Smooth muscle cell (in vitro differentiated cells): ENCODE results near the gene RNF44. TPM values are rescaled to one million over a fixed set of nuclear protein-coding genes. Genes with fewer than 3 reads are reported as not detected.

Experiments
- DNase-seq: peaks from one replicate; lab custom pipeline; 2025; ENCODE audit not compliant: unreplicated experiment; lab: John Stamatoyannopoulos, UW
- H2AFZ ChIP-seq: fragments of 200-600 bp; sonication (generic); 2 replicates; pipeline ENCODE4 v1.6.0; 2016; ENCODE audit warnings: antibody characterized with exemption, low read depth, mild to moderate bottlenecking
- H3F3A ChIP-seq: fragments of 200-600 bp; sonication (generic); 2 replicates; pipeline ENCODE4 v1.6.0; 2017; ENCODE audit warnings: antibody characterized with exemption, low read depth
- H3K27ac ChIP-seq: fragments of 200-600 bp; sonication (generic); 2 replicates; pipeline ENCODE4 v1.5.1; 2016; ENCODE audit warnings: low read depth, mild to moderate bottlenecking
- H3K27me3 ChIP-seq: fragments of 200-600 bp; sonication (generic); 2 replicates; pipeline ENCODE4 v1.6.1; 2016; ENCODE audit warnings: low read depth, mild to moderate bottlenecking
- H3K36me3 ChIP-seq: fragments of 200-600 bp; sonication (generic); 2 replicates; pipeline ENCODE4 v1.5.1; 2016; ENCODE audit warnings: low read depth
- H3K4me1 ChIP-seq: fragments of 200-600 bp; sonication (generic); 2 replicates; pipeline ENCODE4 v1.5.1; 2016; ENCODE audit warnings: low read depth
- H3K4me2 ChIP-seq: fragments of 200-600 bp; sonication (generic); 2 replicates; pipeline ENCODE4 v1.6.0; 2016; ENCODE audit warnings: mild to moderate bottlenecking
- H3K4me3 ChIP-seq: fragments of 200-600 bp; sonication (generic); 2 replicates; pipeline ENCODE4 v1.5.1; 2016; ENCODE audit warnings: mild to moderate bottlenecking
- H3K79me2 ChIP-seq: fragments of 200-600 bp; sonication (generic); 2 replicates; pipeline ENCODE4 v1.6.0; 2016; ENCODE audit warnings: low read depth, mild to moderate bottlenecking
- H3K9ac ChIP-seq: fragments of 200-600 bp; sonication (generic); 2 replicates; pipeline ENCODE4 v1.6.0; 2016; ENCODE audit warnings: low read depth
- H3K9me3 ChIP-seq: fragments of 200-600 bp; sonication (generic); replicated peaks from 2 replicates; pipeline ENCODE4 v1.5.1; 2016; ENCODE audit warnings: low read depth
- H4K20me1 ChIP-seq: fragments of 200-600 bp; sonication (generic); 2 replicates; pipeline ENCODE4 v1.6.0; 2016; ENCODE audit warnings: low read depth
- CTCF ChIP-seq: fragments of 200-600 bp; sonication (generic); IDR thresholded peaks from 2 replicates; pipeline ENCODE4 v1.5.1; 2017; ENCODE audit warnings: borderline replicate concordance, mild to moderate bottlenecking, antibody characterized with exemption; ENCODE audit not compliant: insufficient read depth, poor library complexity, severe bottlenecking
- WGBS: methylation state at CpG from one replicate; pipeline ENCODE4 v1.1.7; 2016; ENCODE audit warnings: low lambda C conversion rate; 5-methylcytosine and 5-hydroxymethylcytosine counted together
- polyA plus RNA-seq: library from polyadenylated mRNA; unstranded; fragments of >200 nt; fragmentation: Nextera tagmentation; extraction: Ambion mirVana; gene quantifications from 2 replicates; pipeline ENCODE4 v1.2.1, GENCODE V29; 2016
- total RNA-seq: library from RNA; depleted of rRNA; stranded (reverse); fragments of >200 nt; gene quantifications from 2 replicates; pipeline ENCODE4 v1.2.3, GENCODE V29; 2014

The RNF44 gene
- total and polyA plus RNA-seq, 2 experiments from 2014 or later = 5.7 to 6.8 TPM

- Histone ChIP-seq H3K36me3 (no peaks in the 10 kb centered on the region), H3K9me3 (no peaks in the 10 kb centered on the region), H3K4me2 (no peak overlapping the region), H3K4me1 (peaks cover 22% of the 10 kb centered on the region), H3K9ac (no peak overlapping the region), H3K79me2 (peaks cover 42% of the 10 kb centered on the region), H2AFZ (no peak overlapping the region), H3K27me3 (no peaks in the 10 kb centered on the region), H3F3A (no peaks in the 10 kb centered on the region), H3K4me3 (no peak overlapping the region), H3K27ac (no peak overlapping the region), H4K20me1 (peaks cover 61% of the 10 kb centered on the region)
- whole genome bisulfite sequencing = 80% methylated on average over 8 of the region's 8 CpGs
- no peak for TF ChIP-seq CTCF
- DNase-seq = no peak
Measured at GRCh38 chr5:176533390-176533789, 3.8 kb downstream of the RNF44 start.

GRCh38 chr5:176532795-176533194, 4.4 kb downstream of the RNF44 start:
- no peak for DNase-seq

GRCh38 chr5:176531902-176532493, 5.2 kb downstream of the RNF44 start:
- Histone ChIP-seq H4K20me1 (peaks cover 61% of the 10 kb centered on the region), H3K4me2 (no peak overlapping the region), H3K9ac (no peak overlapping the region), H3K36me3 (no peaks in the 10 kb centered on the region), H3K27ac (no peak overlapping the region), H3K79me2 (peaks cover 42% of the 10 kb centered on the region), H3F3A (no peaks in the 10 kb centered on the region), H3K27me3 (no peaks in the 10 kb centered on the region), H3K4me3 (no peak overlapping the region), H2AFZ (no peak overlapping the region), H3K9me3 (no peaks in the 10 kb centered on the region), H3K4me1 (peaks cover 22% of the 10 kb centered on the region)
- no peak for TF ChIP-seq CTCF
- 95% methylated on average over 19 of the region's 28 CpGs for WGBS
- no peak for DNase-seq

More at GRCh38 chr5:176532795-176533194, 4.4 kb downstream of the RNF44 start:
- Histone ChIP-seq H3K27me3 (no peaks in the 10 kb centered on the region), H3K9ac (no peak overlapping the region), H3F3A (no peaks in the 10 kb centered on the region), H2AFZ (no peak overlapping the region), H4K20me1 (peaks cover 61% of the 10 kb centered on the region), H3K4me3 (no peak overlapping the region), H3K36me3 (no peaks in the 10 kb centered on the region), H3K79me2 (peaks cover 42% of the 10 kb centered on the region), H3K4me2 (no peak overlapping the region), H3K9me3 (no peaks in the 10 kb centered on the region), H3K27ac (no peak overlapping the region), H3K4me1 (peaks cover 22% of the 10 kb centered on the region)
- WGBS = 94% methylated on average over 9 of the region's 9 CpGs
- no peak for TF ChIP-seq CTCF
